ENCODE data around the gene GOLGA8J.

DNA sequence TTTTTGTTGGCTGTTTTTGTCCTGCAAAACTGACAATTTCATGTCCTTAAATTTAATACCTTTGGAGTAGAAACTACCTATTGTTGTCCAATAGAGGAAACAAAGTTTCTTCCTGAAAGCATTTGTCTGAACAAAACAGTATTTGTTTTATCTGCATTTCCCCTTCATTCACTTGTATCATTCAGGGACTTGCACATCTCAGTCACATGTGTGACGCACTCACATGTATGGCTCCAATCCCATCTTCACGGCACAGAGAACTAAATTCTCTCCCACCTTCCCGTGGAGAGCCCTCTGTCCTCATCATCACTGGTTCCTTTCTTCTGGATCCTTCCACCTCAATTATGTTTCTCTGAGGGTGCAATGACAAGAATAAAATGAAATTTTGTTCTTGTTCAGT is 49.5 kb upstream of the GOLGA8J start:
- TF ChIP-seq KDM1A (IDR thresholded peaks at IDR 0.05; ENCODE audit: borderline replicate concordance) = no peak
- TF ChIP-seq, protein P1, sequence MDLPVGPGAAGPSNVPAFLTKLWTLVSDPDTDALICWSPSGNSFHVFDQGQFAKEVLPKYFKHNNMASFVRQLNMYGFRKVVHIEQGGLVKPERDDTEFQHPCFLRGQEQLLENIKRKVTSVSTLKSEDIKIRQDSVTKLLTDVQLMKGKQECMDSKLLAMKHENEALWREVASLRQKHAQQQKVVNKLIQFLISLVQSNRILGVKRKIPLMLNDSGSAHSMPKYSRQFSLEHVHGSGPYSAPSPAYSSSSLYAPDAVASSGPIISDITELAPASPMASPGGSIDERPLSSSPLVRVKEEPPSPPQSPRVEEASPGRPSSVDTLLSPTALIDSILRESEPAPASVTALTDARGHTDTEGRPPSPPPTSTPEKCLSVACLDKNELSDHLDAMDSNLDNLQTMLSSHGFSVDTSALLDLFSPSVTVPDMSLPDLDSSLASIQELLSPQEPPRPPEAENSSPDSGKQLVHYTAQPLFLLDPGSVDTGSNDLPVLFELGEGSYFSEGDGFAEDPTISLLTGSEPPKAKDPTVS (IDR thresholded peaks at IDR 0.05; ENCODE audit: low read depth, low read length) = no peak
- TF ChIP-seq, protein P2, sequence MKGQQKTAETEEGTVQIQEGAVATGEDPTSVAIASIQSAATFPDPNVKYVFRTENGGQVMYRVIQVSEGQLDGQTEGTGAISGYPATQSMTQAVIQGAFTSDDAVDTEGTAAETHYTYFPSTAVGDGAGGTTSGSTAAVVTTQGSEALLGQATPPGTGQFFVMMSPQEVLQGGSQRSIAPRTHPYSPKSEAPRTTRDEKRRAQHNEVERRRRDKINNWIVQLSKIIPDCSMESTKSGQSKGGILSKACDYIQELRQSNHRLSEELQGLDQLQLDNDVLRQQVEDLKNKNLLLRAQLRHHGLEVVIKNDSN (IDR thresholded peaks at IDR 0.05; ENCODE audit: borderline replicate concordance, extremely low read length, insufficient read depth, low read depth, low read length) = no peak
- TF ChIP-seq TBL1XR1 (IDR thresholded peaks at IDR 0.05; ENCODE audit: low read depth, low read length) = no peak
- TF ChIP-seq, protein P3, sequence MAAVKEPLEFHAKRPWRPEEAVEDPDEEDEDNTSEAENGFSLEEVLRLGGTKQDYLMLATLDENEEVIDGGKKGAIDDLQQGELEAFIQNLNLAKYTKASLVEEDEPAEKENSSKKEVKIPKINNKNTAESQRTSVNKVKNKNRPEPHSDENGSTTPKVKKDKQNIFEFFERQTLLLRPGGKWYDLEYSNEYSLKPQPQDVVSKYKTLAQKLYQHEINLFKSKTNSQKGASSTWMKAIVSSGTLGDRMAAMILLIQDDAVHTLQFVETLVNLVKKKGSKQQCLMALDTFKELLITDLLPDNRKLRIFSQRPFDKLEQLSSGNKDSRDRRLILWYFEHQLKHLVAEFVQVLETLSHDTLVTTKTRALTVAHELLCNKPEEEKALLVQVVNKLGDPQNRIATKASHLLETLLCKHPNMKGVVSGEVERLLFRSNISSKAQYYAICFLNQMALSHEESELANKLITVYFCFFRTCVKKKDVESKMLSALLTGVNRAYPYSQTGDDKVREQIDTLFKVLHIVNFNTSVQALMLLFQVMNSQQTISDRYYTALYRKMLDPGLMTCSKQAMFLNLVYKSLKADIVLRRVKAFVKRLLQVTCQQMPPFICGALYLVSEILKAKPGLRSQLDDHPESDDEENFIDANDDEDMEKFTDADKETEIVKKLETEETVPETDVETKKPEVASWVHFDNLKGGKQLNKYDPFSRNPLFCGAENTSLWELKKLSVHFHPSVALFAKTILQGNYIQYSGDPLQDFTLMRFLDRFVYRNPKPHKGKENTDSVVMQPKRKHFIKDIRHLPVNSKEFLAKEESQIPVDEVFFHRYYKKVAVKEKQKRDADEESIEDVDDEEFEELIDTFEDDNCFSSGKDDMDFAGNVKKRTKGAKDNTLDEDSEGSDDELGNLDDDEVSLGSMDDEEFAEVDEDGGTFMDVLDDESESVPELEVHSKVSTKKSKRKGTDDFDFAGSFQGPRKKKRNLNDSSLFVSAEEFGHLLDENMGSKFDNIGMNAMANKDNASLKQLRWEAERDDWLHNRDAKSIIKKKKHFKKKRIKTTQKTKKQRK (IDR thresholded peaks at IDR 0.05; ENCODE audit: low read depth, low read length) = no peak
- no peak for TF ChIP-seq POLR2AphosphoS5 (IDR thresholded peaks at IDR 0.05; ENCODE audit: low read length)
- TF ChIP-seq CEBPB (IDR thresholded peaks at IDR 0.05; ENCODE audit: borderline replicate concordance in 1 of 2, low read depth in 2 of 2, low read length in 2 of 2) = no peak
- TF ChIP-seq, protein P4, sequence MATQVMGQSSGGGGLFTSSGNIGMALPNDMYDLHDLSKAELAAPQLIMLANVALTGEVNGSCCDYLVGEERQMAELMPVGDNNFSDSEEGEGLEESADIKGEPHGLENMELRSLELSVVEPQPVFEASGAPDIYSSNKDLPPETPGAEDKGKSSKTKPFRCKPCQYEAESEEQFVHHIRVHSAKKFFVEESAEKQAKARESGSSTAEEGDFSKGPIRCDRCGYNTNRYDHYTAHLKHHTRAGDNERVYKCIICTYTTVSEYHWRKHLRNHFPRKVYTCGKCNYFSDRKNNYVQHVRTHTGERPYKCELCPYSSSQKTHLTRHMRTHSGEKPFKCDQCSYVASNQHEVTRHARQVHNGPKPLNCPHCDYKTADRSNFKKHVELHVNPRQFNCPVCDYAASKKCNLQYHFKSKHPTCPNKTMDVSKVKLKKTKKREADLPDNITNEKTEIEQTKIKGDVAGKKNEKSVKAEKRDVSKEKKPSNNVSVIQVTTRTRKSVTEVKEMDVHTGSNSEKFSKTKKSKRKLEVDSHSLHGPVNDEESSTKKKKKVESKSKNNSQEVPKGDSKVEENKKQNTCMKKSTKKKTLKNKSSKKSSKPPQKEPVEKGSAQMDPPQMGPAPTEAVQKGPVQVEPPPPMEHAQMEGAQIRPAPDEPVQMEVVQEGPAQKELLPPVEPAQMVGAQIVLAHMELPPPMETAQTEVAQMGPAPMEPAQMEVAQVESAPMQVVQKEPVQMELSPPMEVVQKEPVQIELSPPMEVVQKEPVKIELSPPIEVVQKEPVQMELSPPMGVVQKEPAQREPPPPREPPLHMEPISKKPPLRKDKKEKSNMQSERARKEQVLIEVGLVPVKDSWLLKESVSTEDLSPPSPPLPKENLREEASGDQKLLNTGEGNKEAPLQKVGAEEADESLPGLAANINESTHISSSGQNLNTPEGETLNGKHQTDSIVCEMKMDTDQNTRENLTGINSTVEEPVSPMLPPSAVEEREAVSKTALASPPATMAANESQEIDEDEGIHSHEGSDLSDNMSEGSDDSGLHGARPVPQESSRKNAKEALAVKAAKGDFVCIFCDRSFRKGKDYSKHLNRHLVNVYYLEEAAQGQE (IDR thresholded peaks at IDR 0.05; ENCODE audit: low read depth, low read length) = no peak
- TF ChIP-seq EP300 (IDR thresholded peaks at IDR 0.05; ENCODE audit: borderline replicate concordance in 1 of 2, control insufficient read depth in 1 of 2, low read depth in 2 of 2, low read length in 2 of 2) = no peak
- no peak for TF ChIP-seq HDAC2 (IDR thresholded peaks at IDR 0.05)
- TF ChIP-seq, protein P5, sequence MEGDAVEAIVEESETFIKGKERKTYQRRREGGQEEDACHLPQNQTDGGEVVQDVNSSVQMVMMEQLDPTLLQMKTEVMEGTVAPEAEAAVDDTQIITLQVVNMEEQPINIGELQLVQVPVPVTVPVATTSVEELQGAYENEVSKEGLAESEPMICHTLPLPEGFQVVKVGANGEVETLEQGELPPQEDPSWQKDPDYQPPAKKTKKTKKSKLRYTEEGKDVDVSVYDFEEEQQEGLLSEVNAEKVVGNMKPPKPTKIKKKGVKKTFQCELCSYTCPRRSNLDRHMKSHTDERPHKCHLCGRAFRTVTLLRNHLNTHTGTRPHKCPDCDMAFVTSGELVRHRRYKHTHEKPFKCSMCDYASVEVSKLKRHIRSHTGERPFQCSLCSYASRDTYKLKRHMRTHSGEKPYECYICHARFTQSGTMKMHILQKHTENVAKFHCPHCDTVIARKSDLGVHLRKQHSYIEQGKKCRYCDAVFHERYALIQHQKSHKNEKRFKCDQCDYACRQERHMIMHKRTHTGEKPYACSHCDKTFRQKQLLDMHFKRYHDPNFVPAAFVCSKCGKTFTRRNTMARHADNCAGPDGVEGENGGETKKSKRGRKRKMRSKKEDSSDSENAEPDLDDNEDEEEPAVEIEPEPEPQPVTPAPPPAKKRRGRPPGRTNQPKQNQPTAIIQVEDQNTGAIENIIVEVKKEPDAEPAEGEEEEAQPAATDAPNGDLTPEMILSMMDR (IDR thresholded peaks at IDR 0.05 in 2 of 3, conservative IDR thresholded peaks at IDR 0.05 in 1 of 3; ENCODE audit: control insufficient read depth in 2 of 3, extremely low read depth in 1 of 3, insufficient read depth in 1 of 3, low read depth in 3 of 3, low read length in 3 of 3) = no peak
- TF ChIP-seq TAF1 (IDR thresholded peaks at IDR 0.05; ENCODE audit: borderline replicate concordance, low read depth, low read length) = no peak

Measured in GM12878 (cell line).